ENCODE data around the gene ERAS. TPM values are rescaled to one million over a fixed set of nuclear protein-coding genes. Genes with fewer than 3 reads are reported as not detected.
"Not testable (repeated sequence)": the region's sequence is repeated elsewhere in the genome, so short reads cannot be mapped to it uniquely, and the experiment has no call there.

Gene ERAS
- total RNA-seq, 4 donors from 2014 or later: not detected

GRCh38 chrX:48814722-48815121, 11.6 kb upstream of the ERAS start:
- 77 to 84% methylated on average over 7 to 8 of the region's 8 CpGs for WGBS, 2 donors
- intact Hi-C loops (cut with DNase I; ENCODE audit: low total_unique reads): no loop called here
- DNase-seq (ENCODE audit: low spot score in 2 of 2): no peak

GRCh38 chrX:48815266-48815665, 11.0 kb upstream of the ERAS start:
- intact Hi-C loops (cut with DNase I; ENCODE audit: low total_unique reads): no loop called here
- 89 to 91% methylated on average over 7 to 8 of the region's 8 CpGs for WGBS, 2 donors
- no peak for TF ChIP-seq CTCF (IDR thresholded peaks at IDR 0.05)
- no peak for TF ChIP-seq POLR2A (IDR thresholded peaks at IDR 0.05)
- H3K4me3 ChIP-seq (ENCODE audit: low read depth, poor library complexity, severe bottlenecking): no peak overlapping the region
- no peak for DNase-seq (ENCODE audit: low spot score in 2 of 2)

More at GRCh38 chrX:48814722-48815121, 11.6 kb upstream of the ERAS start:
- no peak for TF ChIP-seq CTCF (IDR thresholded peaks at IDR 0.05)
- TF ChIP-seq POLR2A (IDR thresholded peaks at IDR 0.05): no peak
- no peak overlapping the region for H3K4me3 ChIP-seq (ENCODE audit: low read depth, poor library complexity, severe bottlenecking)

- TF ChIP-seq POLR2A (IDR thresholded peaks at IDR 0.05) (no peak), CTCF (IDR thresholded peaks at IDR 0.05) (no peak)
- intact Hi-C loops (cut with DNase I; ENCODE audit: low total_unique reads): no loop called here
- no peak for DNase-seq (ENCODE audit: low spot score in 2 of 2)
- H3K4me3 ChIP-seq (ENCODE audit: low read depth, poor library complexity, severe bottlenecking): no peak overlapping the region
- 90 to 100% methylated on average over 11 to 18 of the region's 18 CpGs for WGBS, 2 donors
Measured at GRCh38 chrX:48816014-48816810, 10.1 kb upstream of the ERAS start.

- TF ChIP-seq POLR2A (IDR thresholded peaks at IDR 0.05) (no peak), CTCF (IDR thresholded peaks at IDR 0.05) (no peak)
- no peak overlapping the region for H3K4me3 ChIP-seq (ENCODE audit: low read depth, poor library complexity, severe bottlenecking)
- intact Hi-C loops (cut with DNase I; ENCODE audit: low total_unique reads): no loop called here
- 72 to 94% methylated on average over 2 to 9 of the region's 16 CpGs for WGBS, 2 donors
- DNase-seq (ENCODE audit: low spot score in 2 of 2): no peak
Measured at GRCh38 chrX:48818098-48818497, 8.2 kb upstream of the ERAS start.

GRCh38 chrX:48818866-48819265, 7.4 kb upstream of the ERAS start:
- TF ChIP-seq CTCF (IDR thresholded peaks at IDR 0.05) (no peak), POLR2A (IDR thresholded peaks at IDR 0.05) (no peak)
- intact Hi-C loops (cut with DNase I; ENCODE audit: low total_unique reads): no loop called here
- H3K4me3 ChIP-seq (ENCODE audit: low read depth, poor library complexity, severe bottlenecking): no peak overlapping the region
- WGBS, 2 donors: 89 to 100% methylated on average over 3 to 4 of the region's 4 CpGs
- DNase-seq (ENCODE audit: low spot score in 2 of 2): no peak

- WGBS, 2 donors: 80 to 84% methylated on average over 9 of the region's 9 CpGs
- DNase-seq (ENCODE audit: low spot score in 2 of 2); H3K4me3 ChIP-seq (ENCODE audit: low read depth, poor library complexity, severe bottlenecking); intact Hi-C loops (cut with DNase I; ENCODE audit: low total_unique reads): not testable (repeated sequence)
Measured at GRCh38 chrX:48819394-48819793, 6.9 kb upstream of the ERAS start.
